Dendritic cell treated with granulocyte-macrophage colony-stimulating factor and Interleukin-4, amounts not matched to agents 40 ng/mL and 50 ng/mL, for 4 days (primary cell): ENCODE measurements around the gene ANKRD1.

Source experiments
- H3K27ac Mint-ChIP-seq: one replicate; pipeline ENCODE4 v1.8.0; 2022; ENCODE audit warnings: mild to moderate bottlenecking, mixed read lengths
- H3K27me3 Mint-ChIP-seq: one replicate; pipeline ENCODE4 v1.8.0; 2022; ENCODE audit warnings: mild to moderate bottlenecking, mixed read lengths
- H3K36me3 Mint-ChIP-seq: one replicate; pipeline ENCODE4 v1.8.0; 2022; ENCODE audit warnings: low read depth, mixed read lengths
- H3K4me1 Mint-ChIP-seq: one replicate; pipeline ENCODE4 v1.8.0; 2022; ENCODE audit warnings: low read depth, mixed read lengths
- H3K4me3 Mint-ChIP-seq: one replicate; pipeline ENCODE4 v1.8.0; 2022; ENCODE audit warnings: mild to moderate bottlenecking, moderate library complexity, mixed read lengths
- H3K9me3 Mint-ChIP-seq: one replicate; pipeline ENCODE4 v1.8.0; 2022; ENCODE audit warnings: mixed read lengths
- intact Hi-C: fragments of 100-400 bp; cut with micrococcal nuclease; formaldehyde crosslinking; loops from one replicate; pipeline ENCODE4 v1.15.0; 2022

ANKRD1 gene

DNA sequence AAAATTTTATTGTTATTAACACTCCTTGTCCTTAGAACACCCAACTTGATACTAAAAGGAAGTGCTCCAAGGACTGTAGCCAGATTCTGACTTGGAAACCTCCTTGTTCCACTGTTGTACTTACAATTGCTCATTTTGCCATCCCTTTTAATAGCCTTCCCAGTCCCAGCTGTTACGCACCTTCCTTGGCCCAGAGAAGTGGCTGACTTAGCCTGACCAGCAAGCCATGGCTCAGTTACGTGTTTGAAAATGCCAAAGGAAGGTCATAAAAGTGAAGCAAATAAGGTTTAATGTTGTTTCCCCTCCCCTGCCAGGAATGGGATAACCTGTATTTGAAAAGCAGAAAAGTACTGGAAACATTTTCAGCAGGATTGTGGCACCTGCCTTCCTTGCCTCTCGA lies 3.7 kb upstream of the ANKRD1 start:
- Mint-ChIP-seq H3K27me3 (no peaks in the 10 kb centered on the region), H3K4me3 (no peak overlapping the region), H3K9me3 (no peaks in the 10 kb centered on the region), H3K4me1 (no peaks in the 10 kb centered on the region), H3K27ac (no peak overlapping the region), H3K36me3 (no peaks in the 10 kb centered on the region)
- intact Hi-C loops: no loop called here

DNA sequence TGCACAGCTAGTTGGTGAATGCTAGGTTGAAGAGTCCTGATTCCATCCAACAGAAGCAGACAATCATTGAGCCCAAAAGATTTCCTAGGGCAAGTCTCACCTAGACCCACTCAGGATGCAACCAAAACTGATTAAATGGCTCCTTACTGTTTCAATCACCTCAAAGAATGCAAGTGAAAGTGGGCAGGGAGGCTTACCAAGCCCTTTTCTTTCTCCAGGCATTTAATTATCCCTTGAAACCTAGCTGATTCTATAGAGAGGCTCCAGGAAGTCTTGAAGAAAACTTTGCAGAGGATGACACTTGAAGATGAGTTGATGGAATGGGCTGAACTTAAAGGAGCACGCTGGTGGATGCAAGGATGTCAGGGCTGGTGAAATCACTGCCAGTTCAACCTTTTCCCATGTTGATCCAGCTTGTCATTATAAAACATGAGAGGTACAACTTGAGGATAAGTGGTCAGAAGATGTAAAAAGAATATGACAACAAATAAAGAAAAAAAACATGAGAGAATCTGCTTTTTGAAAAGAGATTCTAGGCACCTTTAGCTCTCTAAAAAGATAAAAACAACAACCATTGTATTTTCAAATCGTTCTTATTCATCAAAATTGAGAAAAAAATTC lies 2.3 kb upstream of the ANKRD1 start:
- Mint-ChIP-seq H3K27ac (no peak overlapping the region), H3K4me1 (no peaks in the 10 kb centered on the region), H3K27me3 (no peaks in the 10 kb centered on the region), H3K9me3 (no peaks in the 10 kb centered on the region), H3K4me3 (no peak overlapping the region), H3K36me3 (no peaks in the 10 kb centered on the region)
- intact Hi-C loops: no loop called here

DNA sequence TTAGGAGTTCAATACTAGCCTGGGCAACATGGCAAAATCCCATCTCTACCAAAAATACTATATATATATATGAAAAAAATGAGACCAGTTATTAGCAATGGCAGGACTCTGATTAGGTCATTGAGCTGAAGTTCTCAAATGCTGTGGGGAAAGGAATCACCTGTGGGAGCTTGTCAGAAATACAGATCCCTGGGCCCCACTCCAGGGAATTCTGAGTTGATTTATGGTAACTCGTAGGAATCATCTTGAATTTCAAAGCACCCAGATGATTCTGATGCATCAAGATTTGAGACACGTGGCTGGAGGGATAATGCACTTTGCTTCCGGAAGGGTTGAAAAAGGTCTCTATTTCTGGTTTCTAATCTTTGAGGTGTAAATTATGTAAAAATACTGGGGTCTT lies 1.0 kb upstream of the ANKRD1 start:
- Mint-ChIP-seq H3K27me3 (no peaks in the 10 kb centered on the region), H3K36me3 (no peaks in the 10 kb centered on the region), H3K9me3 (no peaks in the 10 kb centered on the region), H3K4me3 (no peak overlapping the region), H3K4me1 (no peaks in the 10 kb centered on the region), H3K27ac (no peak overlapping the region)
- intact Hi-C loops: no loop called here

DNA sequence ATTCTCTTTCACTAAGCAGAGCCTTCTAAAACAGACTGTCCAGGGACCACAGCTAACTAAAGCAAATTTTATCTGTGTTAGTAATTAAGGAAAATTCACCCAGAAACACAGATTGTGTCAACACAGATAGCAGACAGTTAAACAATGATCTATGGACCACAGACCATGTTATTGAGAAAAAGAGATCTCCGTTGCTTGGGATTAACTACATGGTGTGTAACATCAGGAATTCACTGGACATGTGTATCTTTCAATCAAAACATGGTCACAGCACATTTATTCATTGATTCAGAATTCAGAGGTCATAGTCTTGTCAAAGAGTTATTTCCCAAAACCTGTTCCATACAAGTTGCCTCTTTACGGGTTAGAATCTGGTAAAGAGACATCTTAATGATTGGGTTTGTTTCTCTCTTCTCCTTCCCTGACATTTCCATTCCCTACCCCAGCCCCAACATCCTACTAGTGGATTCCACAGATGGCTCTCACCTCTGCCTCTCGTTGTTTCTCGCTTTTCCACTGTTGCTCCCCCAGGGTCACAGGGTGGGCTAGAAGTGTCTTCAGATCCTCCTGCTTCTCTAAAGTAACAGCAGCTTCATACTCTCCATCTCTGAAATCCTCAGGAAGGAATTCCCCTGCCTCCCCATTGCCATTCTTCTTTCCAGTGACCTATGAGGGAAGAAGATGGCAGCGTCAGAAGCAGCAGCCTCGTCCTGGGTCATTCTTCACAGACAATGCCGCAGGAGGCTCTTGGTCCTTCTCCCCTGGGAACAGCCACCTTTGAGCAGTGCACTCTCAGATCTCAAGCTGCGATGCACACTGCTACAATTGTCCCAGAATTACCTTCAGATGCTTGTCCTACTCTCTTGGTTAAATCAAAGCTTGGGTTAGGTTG lies 958 bp downstream of the ANKRD1 start:
- no peaks in the 10 kb centered on the region for H3K36me3 Mint-ChIP-seq
- no peak overlapping the region for H3K4me3 Mint-ChIP-seq
- peaks cover 4% of the 10 kb centered on the region for H3K27me3 Mint-ChIP-seq
- H3K9me3 Mint-ChIP-seq: no peaks in the 10 kb centered on the region
- H3K27ac Mint-ChIP-seq: no peak overlapping the region
- intact Hi-C loops: no loop called here
- no peaks in the 10 kb centered on the region for H3K4me1 Mint-ChIP-seq

DNA sequence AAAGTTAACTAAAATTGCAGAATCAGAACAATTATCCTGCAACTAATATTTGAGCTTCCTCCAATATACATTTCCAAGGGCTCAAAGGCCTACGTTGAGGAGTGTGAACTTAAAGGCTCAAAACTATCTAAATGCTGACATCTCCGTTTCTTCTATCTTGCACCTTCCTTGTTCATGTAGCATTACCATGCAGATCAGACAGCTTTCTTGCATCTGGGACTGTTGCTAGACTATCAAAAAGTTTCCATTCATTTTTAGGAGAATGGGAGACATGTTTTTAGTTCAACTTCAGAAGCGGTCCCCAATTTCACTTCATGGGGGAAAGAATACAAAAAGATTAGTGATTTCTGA lies 2.9 kb downstream of the ANKRD1 start:
- Mint-ChIP-seq H3K27ac (no peak overlapping the region), H3K4me1 (no peaks in the 10 kb centered on the region), H3K9me3 (no peaks in the 10 kb centered on the region), H3K27me3 (peaks cover 4% of the 10 kb centered on the region), H3K36me3 (no peaks in the 10 kb centered on the region), H3K4me3 (no peak overlapping the region)
- intact Hi-C loops: no loop called here

DNA sequence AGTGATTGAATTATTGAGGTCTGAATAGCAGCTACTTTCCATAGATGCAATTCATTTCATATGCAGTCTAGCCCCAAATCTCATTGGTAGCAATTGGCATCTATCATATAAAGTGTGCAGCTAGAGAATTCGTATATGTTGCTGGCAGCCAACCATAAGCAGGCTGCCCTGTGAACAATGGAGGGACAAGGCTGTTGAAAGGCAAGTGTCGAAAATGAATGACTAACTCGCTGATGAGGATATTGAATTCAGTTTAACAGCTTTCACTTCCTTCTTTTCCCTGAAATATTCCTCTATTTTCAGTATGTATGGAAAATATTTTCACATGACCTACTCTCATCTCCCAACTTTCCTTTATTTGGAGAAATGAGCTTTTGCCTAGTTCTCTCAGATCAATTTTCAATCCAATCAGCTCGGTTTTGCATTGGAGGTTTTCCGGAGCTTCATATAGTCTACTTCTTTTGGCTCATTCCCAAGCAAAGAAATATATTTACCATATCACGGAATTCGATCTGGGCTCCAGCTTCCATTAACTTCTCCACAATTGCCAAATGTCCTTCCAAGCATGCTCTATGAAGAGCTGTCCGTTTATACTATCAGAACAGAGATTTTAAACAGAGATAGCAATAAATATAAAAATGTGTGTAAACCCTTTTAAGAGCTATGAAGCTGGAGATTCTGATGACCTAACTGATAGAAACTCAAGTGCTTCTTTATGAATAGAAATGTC lies 3.5 kb downstream of the ANKRD1 start:
- Mint-ChIP-seq H3K9me3 (no peaks in the 10 kb centered on the region), H3K36me3 (no peaks in the 10 kb centered on the region), H3K27ac (no peak overlapping the region), H3K4me3 (no peak overlapping the region), H3K27me3 (peaks cover 4% of the 10 kb centered on the region), H3K4me1 (no peaks in the 10 kb centered on the region)
- intact Hi-C loops: no loop called here

DNA sequence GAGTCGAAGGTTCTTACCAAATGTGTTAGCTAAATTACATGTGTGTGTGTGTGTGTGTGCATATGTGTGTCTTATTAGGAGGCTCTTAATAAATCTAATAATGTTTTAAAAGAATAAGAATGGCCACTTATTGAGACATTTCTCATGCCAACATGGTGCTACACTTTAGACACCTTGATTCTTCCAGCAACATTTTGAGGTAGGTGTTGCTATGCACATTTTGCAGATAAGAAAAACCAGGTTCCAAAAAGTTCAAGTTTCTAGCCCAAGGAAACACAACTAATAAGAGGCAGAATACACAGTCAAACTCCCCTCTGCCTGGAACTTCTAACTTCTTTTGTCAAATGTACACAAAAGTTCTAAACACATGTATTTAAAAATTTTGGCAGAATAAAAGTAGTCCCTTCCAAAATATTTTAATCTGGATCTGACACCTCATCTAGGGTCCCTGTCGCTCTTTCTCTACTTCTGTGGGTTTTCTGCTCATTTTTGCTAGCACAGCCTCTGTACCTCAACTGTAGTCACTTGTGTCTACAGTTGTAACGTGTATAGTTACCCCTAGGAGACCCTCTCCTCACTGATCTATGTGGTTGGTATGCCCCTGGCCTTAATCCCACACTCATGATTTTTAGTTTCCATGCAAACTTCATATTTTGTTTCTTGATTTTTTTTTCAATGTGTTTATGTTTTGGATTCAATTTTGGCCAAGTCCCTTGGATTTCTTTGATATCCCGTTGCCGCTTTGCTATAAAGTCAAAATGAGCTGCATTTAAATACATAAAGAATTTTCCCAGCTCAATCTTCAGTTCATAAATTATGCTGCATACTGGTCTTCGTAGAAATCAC lies 4.3 kb downstream of the ANKRD1 start:
- intact Hi-C loops: no loop called here
- Mint-ChIP-seq H3K27ac (no peak overlapping the region), H3K27me3 (peaks cover 4% of the 10 kb centered on the region), H3K9me3 (no peaks in the 10 kb centered on the region), H3K4me3 (no peak overlapping the region), H3K4me1 (no peaks in the 10 kb centered on the region), H3K36me3 (no peaks in the 10 kb centered on the region)

DNA sequence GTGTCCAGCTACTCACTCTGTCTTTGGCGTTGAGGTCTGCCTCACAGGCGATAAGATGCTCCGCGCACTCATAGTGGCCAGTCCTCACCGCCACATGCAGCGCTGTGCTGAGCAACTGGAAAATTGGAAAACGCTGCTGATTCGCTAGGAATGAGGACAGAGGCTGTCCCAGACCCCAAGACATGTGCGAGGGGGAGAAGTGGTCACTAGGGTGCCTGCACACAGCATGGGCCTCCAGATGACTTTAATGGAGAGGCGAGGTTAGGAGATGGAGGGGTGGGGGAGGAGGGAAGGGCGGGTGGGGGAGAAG lies 5.2 kb downstream of the ANKRD1 start:
- Mint-ChIP-seq H3K4me3 (no peak overlapping the region), H3K4me1 (no peaks in the 10 kb centered on the region), H3K36me3 (no peaks in the 10 kb centered on the region), H3K27me3 (peaks cover 4% of the 10 kb centered on the region), H3K27ac (no peak overlapping the region), H3K9me3 (no peaks in the 10 kb centered on the region)
- intact Hi-C loops: no loop called here

DNA sequence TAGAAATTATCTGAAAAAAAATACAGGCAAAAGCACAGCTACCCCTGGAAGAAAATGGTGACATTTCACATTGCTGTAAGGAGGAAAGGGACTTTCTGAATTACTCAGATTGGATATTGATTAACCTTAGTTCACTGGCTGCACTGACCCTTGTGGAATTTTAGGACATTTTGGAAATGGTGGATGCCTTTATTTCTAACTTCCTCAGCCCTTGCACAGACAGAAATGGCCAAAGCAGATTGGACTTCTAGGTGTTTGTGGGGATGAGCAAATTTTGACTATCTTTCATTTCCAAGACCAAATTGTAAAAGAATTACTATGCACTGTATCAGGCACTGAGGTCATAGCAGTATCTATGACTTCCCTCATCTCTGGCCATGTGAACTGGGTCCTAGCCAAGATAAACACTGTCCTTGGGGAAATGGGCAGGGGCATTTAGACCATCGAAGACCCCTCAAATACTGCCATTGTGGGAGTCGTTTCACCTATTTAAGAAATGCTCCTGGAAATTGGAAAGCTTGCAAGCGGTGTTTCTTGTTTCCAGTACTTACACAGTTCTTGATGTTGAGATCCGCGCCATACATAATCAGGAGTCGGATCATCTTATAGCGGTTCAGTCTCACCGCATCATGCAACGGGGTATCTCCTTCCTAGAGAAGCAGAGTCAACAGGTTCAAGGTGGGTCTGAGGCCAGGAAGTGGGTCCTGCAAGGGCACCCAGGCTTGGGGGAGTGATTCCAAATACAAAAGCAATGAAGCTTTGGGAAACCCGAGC lies 5.7 kb downstream of the ANKRD1 start:
- H3K4me3 Mint-ChIP-seq: no peak overlapping the region
- H3K27me3 Mint-ChIP-seq: peaks cover 4% of the 10 kb centered on the region
- H3K36me3 Mint-ChIP-seq: no peaks in the 10 kb centered on the region
- H3K27ac Mint-ChIP-seq: no peak overlapping the region
- intact Hi-C loops: loop anchor here (5.0 kb wide), 1 partner anchor 92 kb away; no protein-coding TSS in a partner anchor
- no peaks in the 10 kb centered on the region for H3K9me3 Mint-ChIP-seq
- H3K4me1 Mint-ChIP-seq: no peaks in the 10 kb centered on the region

DNA sequence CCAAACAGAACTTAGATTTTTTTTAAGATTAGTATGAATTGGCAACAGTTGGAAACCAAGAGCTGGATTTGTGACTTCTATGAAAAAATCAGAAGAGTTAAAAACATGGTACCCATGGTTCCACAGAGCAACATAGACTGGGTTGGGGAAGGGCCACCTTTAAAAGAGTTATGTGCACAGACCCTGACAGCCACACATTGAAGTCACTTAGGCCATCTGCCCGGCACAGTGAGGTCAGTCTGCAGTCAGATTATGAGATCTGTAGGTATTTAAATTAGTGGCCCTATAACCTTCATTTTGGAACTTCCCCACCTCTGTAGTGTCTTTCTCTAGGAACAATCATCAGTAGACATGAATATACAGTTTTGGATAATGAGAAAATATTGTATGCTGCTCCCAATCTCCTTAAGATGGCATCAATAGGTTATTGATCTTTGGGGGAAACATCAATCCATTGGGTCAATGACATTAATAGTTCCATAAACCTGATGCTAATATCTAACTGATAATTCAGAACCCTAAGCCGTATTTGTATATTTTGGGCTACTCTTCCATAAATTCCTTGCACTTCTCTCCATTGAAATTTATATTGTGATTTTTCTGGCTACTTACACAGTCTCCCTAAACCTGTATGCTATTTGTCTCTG lies 7.0 kb downstream of the ANKRD1 start:
- Mint-ChIP-seq H3K36me3 (no peaks in the 10 kb centered on the region), H3K27me3 (peaks cover 4% of the 10 kb centered on the region), H3K4me1 (no peaks in the 10 kb centered on the region), H3K4me3 (no peak overlapping the region), H3K9me3 (no peaks in the 10 kb centered on the region), H3K27ac (no peak overlapping the region)
- intact Hi-C loops: loop anchor here (5.0 kb wide), 1 partner anchor 93 kb away; no protein-coding TSS in a partner anchor

DNA sequence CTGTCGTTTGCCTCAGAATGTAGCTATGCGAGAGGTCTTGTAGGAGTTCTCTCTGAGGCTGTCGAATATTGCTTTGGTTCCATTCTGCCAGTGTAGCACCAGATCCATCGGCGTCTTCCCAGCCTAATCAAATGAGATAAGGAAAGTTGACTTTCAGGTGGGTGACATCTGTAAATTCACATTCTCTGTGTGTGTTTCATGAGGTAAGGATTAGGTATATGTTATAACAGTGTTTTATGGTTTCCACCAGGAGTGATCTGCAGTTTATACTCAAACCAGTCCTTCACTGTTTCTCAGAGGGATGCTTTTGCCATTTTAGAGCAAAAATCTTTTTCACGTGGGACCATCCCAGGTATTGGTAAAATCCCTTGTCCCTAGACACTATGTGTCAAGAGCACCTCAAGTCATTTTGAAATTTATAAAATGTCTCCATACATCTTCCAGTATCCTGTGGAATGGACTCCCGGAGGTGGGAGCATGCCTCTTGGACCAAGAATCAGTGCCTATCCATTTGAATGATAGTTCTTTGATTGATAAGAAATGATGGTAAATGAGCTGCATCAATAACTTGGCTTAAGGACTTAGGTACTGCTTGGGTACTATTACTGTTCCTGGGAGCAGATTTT lies 7.9 kb downstream of the ANKRD1 start:
- intact Hi-C loops: loop anchor here (5.0 kb wide), 1 partner anchor 94 kb away; no protein-coding TSS in a partner anchor
- H3K9me3 Mint-ChIP-seq: no peaks in the 10 kb centered on the region
- H3K4me3 Mint-ChIP-seq: no peak overlapping the region
- H3K36me3 Mint-ChIP-seq: no peaks in the 10 kb centered on the region
- H3K27me3 Mint-ChIP-seq: peaks cover 4% of the 10 kb centered on the region
- no peak overlapping the region for H3K27ac Mint-ChIP-seq
- H3K4me1 Mint-ChIP-seq: no peaks in the 10 kb centered on the region

DNA sequence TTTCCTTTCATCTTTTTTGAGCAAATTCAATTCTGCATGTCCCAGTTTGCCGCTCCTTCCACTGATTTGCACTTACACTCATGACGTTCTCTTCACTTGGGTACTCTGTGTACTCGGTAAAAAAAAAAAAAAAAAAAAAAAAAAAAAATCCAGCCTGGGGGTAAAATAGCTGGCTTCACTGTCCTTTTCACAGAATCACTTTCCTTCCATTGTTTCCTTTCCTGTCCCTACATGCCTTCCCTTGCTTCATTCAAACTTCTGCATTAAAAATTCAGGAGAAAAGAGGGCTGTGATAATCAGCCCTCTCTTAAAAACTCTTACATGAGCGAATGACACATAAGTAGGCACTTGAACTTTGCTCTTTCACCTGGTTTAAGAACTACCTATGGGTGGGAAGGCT lies 8.7 kb downstream of the ANKRD1 start:
- Mint-ChIP-seq H3K36me3 (no peaks in the 10 kb centered on the region), H3K4me1 (no peaks in the 10 kb centered on the region), H3K27me3 (peaks cover 4% of the 10 kb centered on the region), H3K9me3 (no peaks in the 10 kb centered on the region), H3K4me3 (no peak overlapping the region), H3K27ac (no peak overlapping the region)
- intact Hi-C loops: loop anchor here (5.0 kb wide), 1 partner anchor 95 kb away; no protein-coding TSS in a partner anchor
